Fibroblast of skin of left quadriceps (primary cell): Measurements from ENCODE around the gene MFAP2.
"Not testable (repeated sequence)": the region's sequence is repeated elsewhere in the genome, so short reads cannot be mapped to it uniquely, and the experiment has no call there.

Experiments
- DNase-seq, 2 experiments: peaks; one replicate each; pipeline ENCODE4 v3.0.0-alpha.2; 2013; ENCODE audit warnings: low read depth in 2 of 2

Gene MFAP2

DNA sequence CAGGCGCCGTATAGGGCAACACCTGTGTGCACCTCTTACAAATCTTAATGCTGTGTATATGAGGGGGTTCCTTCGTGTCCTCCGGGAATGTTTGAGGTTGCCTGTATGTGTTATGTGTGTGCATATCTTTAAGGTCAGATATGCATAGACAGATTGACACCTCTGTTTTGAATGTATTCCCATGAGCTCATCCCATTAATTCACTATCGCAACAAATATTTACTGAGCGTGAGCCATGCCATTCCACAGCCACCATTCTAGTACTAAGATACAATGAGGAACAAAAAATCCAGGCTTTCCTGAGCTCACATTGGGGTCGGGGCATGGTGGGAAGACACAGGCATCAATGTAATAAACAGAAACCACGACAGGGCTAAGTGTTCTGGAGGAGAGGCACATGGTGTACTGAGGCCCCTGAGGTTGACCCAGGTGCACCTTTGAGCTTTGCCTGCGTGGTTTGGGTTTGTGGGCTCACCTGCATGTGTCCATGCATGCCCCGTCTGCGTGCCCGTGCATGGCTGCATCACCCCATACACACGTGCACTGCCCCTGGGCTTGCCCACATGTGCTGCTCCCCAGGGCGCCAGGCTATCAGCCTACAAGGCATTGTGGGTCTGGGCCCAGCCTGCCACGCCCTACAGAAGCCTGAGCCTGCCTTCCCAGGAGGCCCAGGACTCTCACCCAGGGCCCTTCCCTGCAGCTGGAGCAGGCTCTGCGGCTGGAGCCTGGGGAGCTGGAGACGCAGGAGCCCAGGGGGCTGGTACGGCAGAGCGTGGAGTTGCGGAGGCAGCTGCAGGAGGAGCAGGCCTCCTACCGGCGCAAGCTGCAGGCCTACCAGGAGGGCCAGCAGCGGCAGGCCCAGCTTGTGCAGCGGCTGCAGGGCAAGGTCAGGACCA, 51.0 kb downstream of the MFAP2 start:
- not testable (repeated sequence) for DNase-seq

DNA sequence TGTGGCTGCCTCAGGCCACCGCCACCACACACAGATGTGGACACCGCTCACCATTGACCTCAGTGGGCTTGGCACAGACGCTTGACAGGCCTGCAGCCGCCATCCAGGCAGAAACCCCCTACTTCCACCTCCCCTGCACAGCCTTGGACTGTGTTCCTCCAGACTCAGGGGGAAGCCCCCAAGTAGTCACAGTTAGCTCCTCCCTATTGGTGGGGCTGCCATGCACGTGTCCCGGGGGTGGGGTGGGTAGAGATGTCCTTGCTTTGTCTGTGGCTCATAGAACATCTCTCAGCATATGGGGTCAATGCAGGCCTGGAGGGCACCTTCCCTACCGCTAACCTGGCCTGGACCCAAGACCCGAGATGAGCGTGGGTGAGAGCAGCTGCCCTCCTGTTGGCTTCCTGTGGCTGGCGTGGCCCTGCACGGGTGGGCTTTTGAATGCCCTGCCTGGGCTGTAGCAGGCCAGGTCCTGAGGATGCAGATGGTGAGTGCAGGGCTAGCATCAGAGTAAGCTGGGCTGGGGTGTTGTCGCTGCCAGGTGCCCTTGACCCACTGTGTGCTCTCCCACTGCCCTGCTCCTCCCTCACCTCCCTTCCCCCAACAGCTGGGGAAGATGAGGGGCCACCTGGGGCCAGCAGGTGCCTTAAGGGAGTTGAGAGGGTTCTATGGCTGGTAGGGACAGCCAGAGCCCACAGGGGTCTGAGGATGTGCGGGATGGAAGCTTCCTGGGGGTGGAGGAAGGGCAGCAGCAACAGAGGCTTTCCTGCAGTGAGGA, 52.5 kb downstream of the MFAP2 start:
- DNase-seq, result no peak

DNA sequence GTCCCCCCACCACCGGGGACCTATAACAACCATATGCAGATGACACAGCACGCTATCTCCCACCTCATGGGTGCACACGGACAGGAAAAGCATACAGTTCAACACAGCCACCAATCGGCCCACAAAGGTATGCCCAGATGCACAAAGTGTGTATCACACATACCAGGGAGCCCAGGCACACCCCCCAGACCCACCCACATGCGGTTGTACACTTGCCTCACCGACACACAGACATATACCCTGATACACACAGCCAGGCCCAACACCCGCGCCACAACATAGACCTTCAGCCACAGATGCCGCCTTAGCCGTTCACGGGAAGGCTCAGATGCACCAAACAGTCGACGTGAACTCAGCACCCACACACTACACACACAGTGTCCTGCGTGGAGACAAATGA, 53.2 kb downstream of the MFAP2 start:
- no peak for DNase-seq

DNA sequence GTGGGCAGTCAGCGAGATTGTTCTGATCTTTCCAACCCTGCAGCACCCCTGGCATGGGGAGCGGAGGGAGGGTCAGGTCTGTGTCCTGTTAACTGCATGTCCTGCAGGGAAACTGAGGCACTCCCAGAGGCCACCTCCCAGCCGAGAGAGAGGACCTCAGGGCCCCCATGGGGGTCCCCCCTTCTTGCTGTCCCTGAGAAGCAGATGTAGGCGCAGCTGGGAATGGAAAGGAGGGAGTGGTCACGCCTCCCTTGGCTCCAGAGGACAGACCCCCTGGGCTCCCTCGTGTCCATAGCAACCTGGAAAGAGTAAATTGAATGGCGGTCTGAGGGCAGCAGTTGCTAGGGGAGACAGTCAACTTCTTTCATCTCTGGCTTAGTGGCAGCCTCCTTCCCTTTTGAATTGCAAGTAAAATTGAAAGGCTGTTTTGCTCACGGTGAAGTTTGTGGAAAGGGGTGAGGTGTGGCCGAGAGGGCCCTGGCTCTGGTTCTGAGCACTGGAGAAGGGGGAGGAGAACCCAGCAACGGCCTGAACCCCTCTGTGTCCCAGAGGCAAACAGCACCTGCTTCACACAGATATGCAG, 53.8 kb downstream of the MFAP2 start:
- DNase-seq, result no peak

DNA sequence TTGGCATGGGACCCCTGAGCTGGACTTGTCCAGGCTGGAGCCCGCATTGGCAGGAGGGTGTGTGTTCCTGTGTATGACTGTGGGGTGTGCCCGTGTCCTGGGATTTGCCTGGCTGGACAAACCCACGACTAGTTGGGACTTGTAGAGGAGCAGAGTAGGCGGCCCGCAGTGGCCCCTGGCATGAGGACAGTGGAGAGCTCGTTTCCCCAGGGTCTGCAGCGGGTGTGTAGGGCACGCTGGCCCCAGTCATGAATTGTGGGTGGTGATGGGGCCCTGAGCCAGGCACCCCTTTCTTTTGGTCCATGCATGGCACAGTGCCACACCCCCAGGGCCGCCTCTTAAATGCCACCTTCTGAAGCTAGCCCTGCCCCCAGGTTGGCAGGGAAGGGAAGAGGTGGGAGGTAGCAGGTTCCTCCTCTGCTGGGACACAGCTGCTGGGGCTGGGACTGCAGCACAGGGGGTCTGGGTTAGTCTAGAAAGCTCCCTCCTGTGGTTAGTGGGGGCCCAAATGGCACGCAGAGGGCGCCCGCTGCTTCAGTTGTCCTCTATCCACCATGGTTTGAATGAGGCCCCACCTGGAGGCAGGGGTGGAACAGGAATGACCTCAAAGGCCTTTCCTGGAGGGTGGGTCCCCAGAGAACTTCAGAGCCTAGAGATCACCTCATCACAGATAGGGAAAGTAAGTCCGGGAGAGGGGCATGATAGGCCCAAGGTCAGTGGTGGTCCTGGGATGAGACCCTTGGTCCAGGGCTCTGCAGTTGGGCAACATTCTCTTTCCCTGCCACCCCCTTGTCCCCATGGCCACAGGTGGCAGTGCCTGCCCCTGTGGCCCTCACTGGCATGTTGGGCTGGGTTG, 54.6 kb downstream of the MFAP2 start:
- DNase-seq, result no peak

DNA sequence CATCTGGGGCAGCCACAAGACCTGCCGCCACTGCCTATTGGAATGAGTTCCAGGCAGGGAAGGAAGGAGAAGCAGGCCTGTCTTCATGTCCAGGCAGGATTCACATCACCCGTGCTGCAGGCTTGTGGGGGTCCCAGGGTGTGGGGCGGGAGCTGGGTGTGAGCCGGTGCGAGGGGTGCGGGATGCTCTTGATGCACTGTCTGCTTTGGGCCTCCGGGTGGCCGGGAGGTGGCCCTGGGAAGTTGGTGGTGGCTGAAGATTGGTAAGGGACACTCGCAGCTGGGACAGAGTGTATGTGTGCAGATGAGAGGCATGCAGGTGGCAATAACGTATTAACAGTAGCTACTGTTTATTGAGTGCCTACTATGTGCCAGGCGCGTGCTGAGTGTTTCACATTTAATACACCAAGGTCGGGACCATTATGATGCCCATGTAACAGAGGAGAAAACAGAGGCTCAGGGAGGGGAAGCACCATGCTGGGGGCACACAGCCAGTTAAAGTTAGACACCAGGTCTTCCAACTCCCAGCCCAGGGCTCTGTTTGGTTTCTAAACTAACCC, 55.4 kb downstream of the MFAP2 start:
- DNase-seq, result no peak
